HepG2 (cell line): ENCODE results near the gene SBNO2. TPM values are rescaled to one million over a fixed set of nuclear protein-coding genes. Genes with fewer than 3 reads are reported as not detected.
A peak's percentile ranks its signal among the peaks of the same experiment; 100 is the strongest.
"Not testable (repeated sequence)": the region's sequence is repeated elsewhere in the genome, so short reads cannot be mapped to it uniquely, and the experiment has no call there.

ENCODE experiments used
- ATAC-seq: fragments of 200-7000 bp; cut with Tn5 transposase; 3 replicates; pipeline ENCODE4 v1.9.1; 2020; ENCODE audit warnings: mild to moderate bottlenecking, moderate library complexity
- BruUV-seq: library from RNA; stranded (reverse); fragments of 400-500 nt; replicated peaks from 2 replicates; lab custom pipeline; 2021; lab: Mats Ljungman, UMichigan
- CTCF ChIA-PET: fragments of 300-600 bp; formaldehyde crosslinking; extraction: SDS; loops from one replicate; lab custom pipeline; 2021; ENCODE audit warnings: low total read pairs, inconsistent platforms, low intra/inter-chr PET ratio; lab: Yijun Ruan, JAX
- POLR2A ChIA-PET: fragments of 350-600 bp; sonication (Branson Sonifier 250); formaldehyde crosslinking; loops from one replicate; lab custom pipeline; 2020; ENCODE audit warnings: antibody characterized with exemption, inconsistent platforms; lab: Yijun Ruan, JAX
- DNase-seq: peaks from one replicate; pipeline ENCODE4 v3.0.0-alpha.2; 2015; ENCODE audit warnings: low spot score
- FAIRE-seq: peaks from 3 replicates; lab custom pipeline; 2011; peaks lifted over from hg19 to GRCh38; lab: Jason Lieb, UNC
- H2AFZ ChIP-seq: one replicate; pipeline ENCODE4 v1.6.1; 2011; ENCODE audit warnings: low read length, inconsistent platforms
- H3K27ac ChIP-seq: fragments of 300-600 bp; 3 replicates; pipeline ENCODE4 v1.8.0; 2011; ENCODE audit warnings: mixed run types, mild to moderate bottlenecking, mixed read lengths, low read length, inconsistent platforms; ENCODE audit not compliant: insufficient read depth; ENCODE audit errors: extremely low read length
- H3K27me3 ChIP-seq, 2 experiments: fragments of 200-600 bp in 1 of 2; 2 replicates in 1 of 2; 3 replicates in 1 of 2; pipeline versions ENCODE4 v1.6.0 to v1.8.0; 2011; ENCODE audit warnings: low read length in 2 of 2, mild to moderate bottlenecking in 2 of 2, moderate library complexity in 2 of 2, inconsistent platforms in 1 of 2; ENCODE audit not compliant: insufficient read depth in 2 of 2, control insufficient read depth in 1 of 2
- H3K36me3 ChIP-seq, 2 experiments: fragments of 200-600 bp in 1 of 2; replicated peaks in 1 of 2; 2 replicates in 1 of 2; 3 replicates in 1 of 2; pipeline versions ENCODE4 v1.5.1 to v1.8.0; 2011; ENCODE audit warnings: low read length in 2 of 2, inconsistent platforms in 1 of 2; ENCODE audit not compliant: insufficient read depth in 2 of 2, control insufficient read depth in 1 of 2
- H3K4me1 ChIP-seq: 2 replicates; pipeline ENCODE4 v1.5.1; 2012; ENCODE audit warnings: low read length, inconsistent platforms; ENCODE audit not compliant: insufficient read depth
- H3K4me2 ChIP-seq: 2 replicates; pipeline ENCODE4 v1.6.0; 2011; ENCODE audit warnings: low read depth, low read length, inconsistent platforms
- H3K4me3 ChIP-seq, 3 experiments: fragments of 200-600 bp in 1 of 3; sonication (generic), shearing (Covaris generic) in 1 of 3; replicated peaks in 1 of 3; 2 replicates each; pipeline ENCODE4 v1.5.1; 2011 to 2016; ENCODE audit warnings: low read length in 3 of 3, inconsistent platforms in 2 of 3, low read depth in 2 of 3, mild to moderate bottlenecking in 2 of 3, control low read depth in 1 of 3, mixed read lengths in 1 of 3; ENCODE audit not compliant: insufficient read depth in 1 of 3
- H3K79me2 ChIP-seq: one replicate; pipeline ENCODE4 v1.6.1; 2011; ENCODE audit warnings: low read length, inconsistent platforms; ENCODE audit not compliant: insufficient read depth
- H3K9ac ChIP-seq: 2 replicates; pipeline ENCODE4 v1.6.0; 2011; ENCODE audit warnings: mild to moderate bottlenecking, low read depth, low read length, inconsistent platforms; ENCODE audit not compliant: insufficient read depth
- H3K9me3 ChIP-seq: 2 replicates; pipeline ENCODE4 v1.5.1; 2012; ENCODE audit warnings: mild to moderate bottlenecking, low read length
- H4K20me1 ChIP-seq: 2 replicates; pipeline ENCODE4 v1.6.0; 2011; ENCODE audit warnings: inconsistent platforms, mild to moderate bottlenecking, low read length, moderate library complexity; ENCODE audit not compliant: insufficient read depth
- AGO2 ChIP-seq: fragments of 200-400 bp; formaldehyde crosslinking; optimal IDR thresholded peaks from 2 replicates; pipeline ENCODE3; 2017; ENCODE audit warnings: mild to moderate bottlenecking, low read depth, low read length, moderate library complexity
- HDAC1 ChIP-seq: sonication (generic); formaldehyde crosslinking; IDR thresholded peaks from 2 replicates; pipeline ENCODE4 v1.5.1; 2020; ENCODE audit warnings: mild to moderate bottlenecking, missing genetic modification reagents
- KDM5B ChIP-seq: sonication (generic); formaldehyde crosslinking; IDR thresholded peaks from 2 replicates; pipeline ENCODE4 v1.4.0; 2020; ENCODE audit warnings: missing genetic modification reagents, mild to moderate bottlenecking, borderline replicate concordance
- RXRA ChIP-seq: sonication (generic); formaldehyde crosslinking; IDR thresholded peaks from 2 replicates; pipeline ENCODE4 v1.5.1; 2020; ENCODE audit warnings: missing genetic modification reagents
- TGIF2 ChIP-seq: IDR thresholded peaks from 2 replicates; pipeline ENCODE4 v1.6.1; 2016; ENCODE audit warnings: control low read depth, missing compliant biosample characterization
- YY1 ChIP-seq: IDR thresholded peaks from 2 replicates; pipeline ENCODE4 v1.6.1; 2011; ENCODE audit warnings: low read length, low read depth, moderate library complexity, mild to moderate bottlenecking; ENCODE audit not compliant: insufficient read depth, insufficient replicate concordance
- ZBTB38 ChIP-seq: sonication (generic); formaldehyde crosslinking; IDR thresholded peaks from 2 replicates; pipeline ENCODE4 v1.5.1; 2020; ENCODE audit warnings: mild to moderate bottlenecking, missing genetic modification reagents
- ZNF326 ChIP-seq: sonication (generic); formaldehyde crosslinking; IDR thresholded peaks from 2 replicates; pipeline ENCODE4 v1.4.0; 2020; ENCODE audit warnings: missing genetic modification reagents, borderline replicate concordance
- ZNF652 ChIP-seq: IDR thresholded peaks from 2 replicates; pipeline ENCODE4 v1.6.1; 2016; ENCODE audit warnings: low read depth, borderline replicate concordance
- ZNF772 ChIP-seq: sonication (generic); formaldehyde crosslinking; IDR thresholded peaks from 2 replicates; pipeline ENCODE4 v1.5.0; 2020; ENCODE audit warnings: mild to moderate bottlenecking, missing genetic modification reagents
- ZNF788 ChIP-seq: sonication (generic); formaldehyde crosslinking; IDR thresholded peaks from 2 replicates; pipeline ENCODE4 v1.5.0; 2020; ENCODE audit warnings: mild to moderate bottlenecking, missing genetic modification reagents, borderline replicate concordance
- ZSCAN21 ChIP-seq: sonication (generic); formaldehyde crosslinking; IDR thresholded peaks from 2 replicates; pipeline ENCODE4 v1.8.0; 2022; ENCODE audit warnings: mild to moderate bottlenecking, missing genetic modification reagents, moderate library complexity, borderline replicate concordance
- WGBS: methylation state at CpG from one replicate; pipeline ENCODE4 v1.1.6; 2017; ENCODE audit warnings: low lambda C conversion rate; 5-methylcytosine and 5-hydroxymethylcytosine counted together
- in situ Hi-C: cut with HindIII; loops from 2 replicates; pipeline ENCODE4 v1.10.0; 2017; ENCODE audit warnings: low pct_unique_long_range_greater_than_20kb; ENCODE audit not compliant: extremely low pct_ligation_motif_present
- intact Hi-C: fragments of 100-400 bp; cut with micrococcal nuclease; formaldehyde crosslinking; loops from one replicate; pipeline ENCODE4 v1.10.0; 2022; ENCODE audit not compliant: unreplicated experiment
- polyA plus RNA-seq, 8 experiments: library from polyadenylated mRNA; depleted of rRNA in 3 of 8; stranded (reverse) in 7 of 8; unstranded in 1 of 8; fragments of >200 nt; fragmentation: Illumina TruSeq in 4 of 8; extraction: Trizol in 4 of 8; gene quantifications; 2 replicates each; pipeline versions ENCODE4 v1.2.1 to v1.2.3, GENCODE V29; 2011 to 2016; ENCODE audit warnings: low read depth in 4 of 8, missing spikeins in 1 of 8, mixed read lengths in 1 of 8; ENCODE audit not compliant: insufficient read depth in 1 of 8
- total RNA-seq, 5 experiments: library from RNA; depleted of rRNA; stranded (reverse); fragments of >200 nt; fragmentation: Illumina TruSeq; extraction: Trizol; gene quantifications; 2 replicates each; pipeline ENCODE4 v1.2.3, GENCODE V29; 2016; ENCODE audit warnings: low read depth in 1 of 5
- TF ChIP-seq, protein P1 (sequence below): sonication (generic); formaldehyde crosslinking; IDR thresholded peaks from 2 replicates; pipeline ENCODE4 v1.5.1; 2020; ENCODE audit warnings: mild to moderate bottlenecking, missing genetic modification reagents, borderline replicate concordance
- TF ChIP-seq, protein P2 (sequence below): sonication (generic); formaldehyde crosslinking; IDR thresholded peaks from 2 replicates; pipeline ENCODE4 v1.4.0; 2020; ENCODE audit warnings: mild to moderate bottlenecking, missing genetic modification reagents

Gene SBNO2
- total and polyA plus RNA-seq, 2 of the 13 experiments (the other 11 are each of a cell fraction or from before 2014, with no cell fraction given): 8.6 to 10.4 TPM

DNA sequence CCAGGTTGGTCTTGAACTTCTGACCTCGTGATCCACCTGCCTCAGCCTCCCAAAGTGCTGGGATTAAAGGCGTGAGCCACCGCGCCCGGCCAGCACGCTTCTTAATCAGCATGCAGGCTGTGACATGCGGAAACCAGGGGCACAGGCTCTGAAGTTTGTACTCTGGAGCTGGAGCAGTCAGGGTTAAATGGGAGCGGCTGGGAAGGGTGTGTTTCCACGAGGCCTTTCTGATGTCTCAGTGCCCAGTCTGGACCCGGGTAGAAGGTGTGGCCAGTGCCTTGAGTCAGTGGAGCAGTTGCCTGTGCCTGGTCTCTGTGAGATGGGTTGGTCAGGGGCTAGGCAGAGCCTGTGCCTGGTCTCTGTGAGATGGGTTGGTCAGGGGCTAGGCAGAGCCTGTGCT, 34.8 kb upstream of the SBNO2 start:
- POLR2A ChIA-PET: not testable (repeated sequence)

DNA sequence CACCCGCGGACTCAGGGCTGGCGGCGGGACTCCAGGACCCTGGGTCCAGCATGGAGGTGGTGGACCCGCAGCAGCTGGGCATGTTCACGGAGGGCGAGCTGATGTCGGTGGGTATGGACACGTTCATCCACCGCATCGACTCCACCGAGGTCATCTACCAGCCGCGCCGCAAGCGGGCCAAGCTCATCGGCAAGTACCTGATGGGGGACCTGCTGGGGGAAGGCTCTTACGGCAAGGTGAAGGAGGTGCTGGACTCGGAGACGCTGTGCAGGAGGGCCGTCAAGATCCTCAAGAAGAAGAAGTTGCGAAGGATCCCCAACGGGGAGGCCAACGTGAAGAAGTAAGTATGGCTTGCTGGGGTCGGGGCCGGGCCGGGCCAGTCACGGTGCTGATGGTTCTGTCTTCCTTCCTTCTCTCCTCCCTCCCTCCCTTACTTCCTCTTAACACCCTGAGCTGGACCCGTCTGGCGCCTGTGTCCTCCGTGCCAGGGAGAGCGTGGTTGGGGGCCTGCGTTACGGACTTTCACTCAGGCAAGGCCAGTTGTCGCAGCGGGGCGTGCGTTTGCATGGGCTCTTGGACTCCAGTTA, 32.9 kb upstream of the SBNO2 start:
- H4K20me1 ChIP-seq: peaks cover 35% of the 10 kb centered on the region
- H3K27ac ChIP-seq: peak overlapping the region; percentile 61
- peak overlapping the region; percentile 65 to 92 (median 81) for H3K4me3 ChIP-seq
- no peaks in the 10 kb centered on the region; a peak in 1 of 5 replicates for H3K27me3 ChIP-seq
- FAIRE-seq (no peak), ATAC-seq (peak; percentile 11), DNase-seq (no peak)
- ChIA-PET CTCF (no interaction called here), POLR2A (interaction anchor here (1.2 kb wide), 1 partner anchor 109 kb away, joined by 5 read pairs; no protein-coding TSS in a partner anchor)
- in situ Hi-C loops (no loop called here), intact Hi-C loops (no loop called here)
- H3K9ac ChIP-seq: peak overlapping the region; percentile 82
- peaks cover 55% of the 10 kb centered on the region for H3K79me2 ChIP-seq
- no peak overlapping the region for H2AFZ ChIP-seq
- H3K4me1 ChIP-seq: peaks cover 71% of the 10 kb centered on the region
- TSS peak; percentile 52 for BruUV-seq
- peak overlapping the region; percentile 87 for H3K4me2 ChIP-seq
- H3K36me3 ChIP-seq: peaks cover 6 to 12% of the 10 kb centered on the region in 2 experiments; a peak in 4 of 5 replicates
- under 1% methylated on average over 34 of the region's 38 CpGs for WGBS
- H3K9me3 ChIP-seq: no peaks in the 10 kb centered on the region
- TF ChIP-seq KDM5B (peak; percentile 44; the same call in 1 of the 2 replicates), TGIF2 (CRISPR knock-in tag) (0 out of 2 replicates have a peak, but pooled peaks have one; percentile 11), HDAC1 (CRISPR knock-in tag) (peak; percentile 18), ZNF326 (CRISPR knock-in tag) (no peak), ZSCAN21 (CRISPR knock-in tag) (peak; percentile 4; the same call in 1 of the 2 replicates), ZNF788 (CRISPR knock-in tag) (0 out of 2 replicates have a peak, but pooled peaks have one; percentile 37), AGO2 (peak; percentile 72), YY1 (no peak), ZNF772 (CRISPR knock-in tag) (0 out of 2 replicates have a peak, but pooled peaks have one; percentile 47)
- TF ChIP-seq, protein P1, sequence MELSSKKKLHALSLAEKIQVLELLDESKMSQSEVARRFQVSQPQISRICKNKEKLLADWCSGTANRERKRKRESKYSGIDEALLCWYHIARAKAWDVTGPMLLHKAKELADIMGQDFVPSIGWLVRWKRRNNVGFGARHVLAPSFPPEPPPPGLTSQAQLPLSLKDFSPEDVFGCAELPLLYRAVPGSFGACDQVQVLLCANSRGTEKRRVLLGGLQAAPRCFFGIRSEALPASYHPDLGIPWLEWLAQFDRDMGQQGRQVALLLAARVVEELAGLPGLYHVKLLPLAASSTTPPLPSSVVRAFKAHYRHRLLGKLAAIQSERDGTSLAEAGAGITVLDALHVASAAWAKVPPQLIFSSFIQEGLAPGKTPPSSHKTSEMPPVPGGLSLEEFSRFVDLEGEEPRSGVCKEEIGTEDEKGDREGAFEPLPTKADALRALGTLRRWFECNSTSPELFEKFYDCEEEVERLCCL (CRISPR knock-in tag): 0 out of 2 replicates have a peak, but pooled peaks have one; percentile 32
- TF ChIP-seq, protein P2, sequence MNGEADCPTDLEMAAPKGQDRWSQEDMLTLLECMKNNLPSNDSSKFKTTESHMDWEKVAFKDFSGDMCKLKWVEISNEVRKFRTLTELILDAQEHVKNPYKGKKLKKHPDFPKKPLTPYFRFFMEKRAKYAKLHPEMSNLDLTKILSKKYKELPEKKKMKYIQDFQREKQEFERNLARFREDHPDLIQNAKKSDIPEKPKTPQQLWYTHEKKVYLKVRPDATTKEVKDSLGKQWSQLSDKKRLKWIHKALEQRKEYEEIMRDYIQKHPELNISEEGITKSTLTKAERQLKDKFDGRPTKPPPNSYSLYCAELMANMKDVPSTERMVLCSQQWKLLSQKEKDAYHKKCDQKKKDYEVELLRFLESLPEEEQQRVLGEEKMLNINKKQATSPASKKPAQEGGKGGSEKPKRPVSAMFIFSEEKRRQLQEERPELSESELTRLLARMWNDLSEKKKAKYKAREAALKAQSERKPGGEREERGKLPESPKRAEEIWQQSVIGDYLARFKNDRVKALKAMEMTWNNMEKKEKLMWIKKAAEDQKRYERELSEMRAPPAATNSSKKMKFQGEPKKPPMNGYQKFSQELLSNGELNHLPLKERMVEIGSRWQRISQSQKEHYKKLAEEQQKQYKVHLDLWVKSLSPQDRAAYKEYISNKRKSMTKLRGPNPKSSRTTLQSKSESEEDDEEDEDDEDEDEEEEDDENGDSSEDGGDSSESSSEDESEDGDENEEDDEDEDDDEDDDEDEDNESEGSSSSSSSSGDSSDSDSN (CRISPR knock-in tag): peak; percentile 57; the same call in 1 of the 2 replicates

More for the DNA sequence above, 34.8 kb upstream of the SBNO2 start:
- H3K27me3 ChIP-seq, ATAC-seq, FAIRE-seq, DNase-seq, CTCF ChIA-PET, H2AFZ ChIP-seq, in situ Hi-C loops, H3K27ac ChIP-seq, H3K9me3 ChIP-seq, intact Hi-C loops, BruUV-seq, H3K9ac ChIP-seq: not testable (repeated sequence)
- peaks cover 55% of the 10 kb centered on the region for H3K4me1 ChIP-seq
- H4K20me1 ChIP-seq: peaks cover 41% of the 10 kb centered on the region
- H3K36me3 ChIP-seq: peaks cover 8 to 20% of the 10 kb centered on the region in 2 experiments; a peak in 4 of 5 replicates
- peaks cover 73% of the 10 kb centered on the region for H3K79me2 ChIP-seq
- peak overlapping the region in 2 of 3 experiments; percentile 27 to 42; a peak in 3 of 6 replicates for H3K4me3 ChIP-seq
- TF ChIP-seq ZBTB38 (CRISPR knock-in tag): 0 out of 2 replicates have a peak, but pooled peaks have one; percentile 7
- 0 out of 2 replicates have a peak, but pooled peaks have one; percentile 14 for TF ChIP-seq RXRA (CRISPR knock-in tag)
- TF ChIP-seq ZNF652 (CRISPR knock-in tag): peak; percentile 79; the same call in 1 of the 2 replicates
- WGBS: 90% methylated on average over 6 of the region's 10 CpGs
- H3K4me2 ChIP-seq: peak overlapping the region; percentile 87
